HG03460 (cell line): ENCODE measurements around the gene NUDT17.
"Not testable (repeated sequence)": the region's sequence is repeated elsewhere in the genome, so short reads cannot be mapped to it uniquely, and the experiment has no call there.

Source experiments
- ATAC-seq: cut with Tn5 transposase; IDR thresholded peaks from one replicate; pipeline ENCODE4 v1.9.1; 2021; ENCODE audit not compliant: unreplicated experiment

Gene NUDT17, protein sequence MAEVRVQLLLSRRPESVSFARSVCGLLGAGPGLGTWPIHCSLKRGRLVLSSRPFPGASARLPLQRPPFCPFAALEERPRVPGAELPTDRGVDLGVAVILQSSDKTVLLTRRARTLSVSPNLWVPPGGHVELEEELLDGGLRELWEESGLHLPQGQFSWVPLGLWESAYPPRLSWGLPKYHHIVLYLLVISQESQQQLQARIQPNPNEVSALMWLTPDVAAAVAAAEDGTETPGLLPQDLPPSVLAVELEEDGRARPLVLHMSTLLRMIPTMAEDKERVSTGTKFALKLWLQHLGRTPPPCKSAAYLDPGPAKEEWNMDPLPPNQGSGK

DNA sequence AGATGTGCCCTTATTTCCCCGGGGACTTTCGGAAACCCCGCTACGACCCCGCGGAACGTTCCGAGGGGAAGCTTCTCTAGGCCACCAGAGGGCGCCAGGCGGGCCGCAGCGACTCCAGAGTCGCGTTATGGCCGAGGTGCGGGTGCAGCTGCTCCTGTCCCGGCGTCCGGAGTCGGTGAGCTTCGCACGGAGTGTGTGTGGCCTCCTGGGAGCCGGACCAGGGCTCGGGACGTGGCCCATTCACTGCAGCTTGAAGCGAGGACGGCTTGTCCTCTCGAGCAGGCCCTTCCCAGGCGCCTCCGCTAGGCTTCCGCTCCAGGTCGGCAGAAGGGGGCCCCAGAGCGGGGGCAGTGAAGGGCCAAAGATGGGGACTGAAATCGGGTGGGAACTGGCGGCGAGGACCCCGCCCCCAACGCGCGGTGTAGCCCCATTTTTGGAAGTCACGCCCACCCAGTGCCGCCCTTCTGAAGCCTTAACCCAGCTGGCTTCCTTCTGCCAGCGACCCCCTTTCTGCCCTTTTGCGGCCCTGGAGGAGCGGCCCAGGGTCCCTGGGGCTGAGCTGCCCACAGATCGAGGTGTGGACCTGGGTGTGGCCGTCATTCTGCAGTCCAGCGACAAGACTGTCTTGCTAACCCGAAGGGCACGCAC, at the start of gene NUDT17:
TSS of gene NUDT17 (plus strand) at position 117 of the 648 bp plus-strand sequence. CDS start at position 128, 11 bp downstream.
- peak; percentile 52 for ATAC-seq

DNA sequence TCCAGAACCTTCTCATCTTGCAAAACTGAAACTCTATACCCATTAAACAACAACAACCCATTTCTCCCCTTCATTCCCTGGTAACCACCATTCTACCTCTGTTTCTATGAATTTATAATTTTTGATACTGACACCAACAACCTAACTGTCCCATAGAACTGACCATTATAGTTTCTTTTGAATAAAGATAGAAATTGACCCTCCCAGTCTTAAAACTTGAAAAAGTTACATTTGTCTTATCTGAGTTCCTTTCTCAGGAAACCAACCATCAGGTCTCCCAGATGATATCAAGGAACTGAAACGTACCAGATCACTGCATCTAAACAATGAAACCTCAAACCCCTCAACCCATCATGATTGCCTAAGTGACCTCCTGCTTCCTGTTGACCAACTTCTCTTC, 48.7 kb upstream of the NUDT17 start:
- no peak for ATAC-seq

DNA sequence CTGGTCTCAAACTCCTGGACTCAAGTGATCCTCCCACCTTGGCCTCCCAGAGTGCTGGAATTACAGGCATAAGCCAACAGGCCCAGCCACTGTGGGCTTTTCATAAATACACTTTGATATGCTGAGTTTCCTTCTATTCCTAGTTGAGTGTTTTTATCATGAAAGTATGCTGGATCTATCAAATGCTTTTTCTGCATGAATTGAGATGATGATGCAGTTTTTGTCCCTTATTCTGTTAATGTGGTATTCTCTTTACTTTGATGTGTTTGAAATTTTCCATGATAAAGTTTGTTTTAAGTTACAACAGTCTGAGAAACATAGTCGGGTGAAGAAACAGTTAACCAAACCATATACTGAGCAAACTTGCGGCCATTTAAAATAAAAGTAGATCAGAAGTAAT, 45.6 kb upstream of the NUDT17 start:
- no peak for ATAC-seq

DNA sequence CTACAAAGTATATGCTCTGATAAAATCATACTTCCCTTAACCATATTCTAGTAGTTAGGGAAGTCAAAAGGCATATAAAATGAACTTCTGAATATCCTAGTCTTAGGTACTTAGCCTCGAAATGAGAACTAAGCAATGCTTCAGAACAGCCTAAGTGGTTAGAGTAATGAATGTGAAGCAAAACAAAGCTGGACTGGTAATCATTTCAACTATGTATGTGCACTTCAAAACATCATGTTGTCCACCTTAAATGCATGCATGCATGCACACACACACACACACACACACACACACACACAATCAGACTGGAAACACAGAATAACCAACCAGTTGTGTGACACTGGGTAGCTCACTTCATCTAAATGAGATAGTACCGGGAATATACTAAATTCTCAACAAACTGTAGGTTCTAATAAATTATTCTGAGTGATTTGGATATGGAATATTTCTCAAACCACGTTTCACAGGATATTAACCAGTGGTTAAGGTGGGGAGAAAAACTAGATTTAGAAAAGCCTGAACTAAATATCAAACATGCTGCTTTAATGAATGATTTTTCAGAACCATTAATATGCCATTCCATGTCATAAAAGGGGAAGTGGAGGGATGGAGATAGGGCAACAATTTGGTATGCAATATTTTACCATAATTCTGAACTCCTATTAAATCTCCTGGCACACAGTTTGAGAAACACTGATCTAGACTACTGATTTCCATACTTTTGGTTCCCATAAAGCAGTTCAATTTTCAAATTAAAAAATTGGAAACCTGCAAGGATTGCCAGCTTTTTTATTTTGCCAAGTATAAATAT, 41.0 kb upstream of the NUDT17 start:
- ATAC-seq = no peak

DNA sequence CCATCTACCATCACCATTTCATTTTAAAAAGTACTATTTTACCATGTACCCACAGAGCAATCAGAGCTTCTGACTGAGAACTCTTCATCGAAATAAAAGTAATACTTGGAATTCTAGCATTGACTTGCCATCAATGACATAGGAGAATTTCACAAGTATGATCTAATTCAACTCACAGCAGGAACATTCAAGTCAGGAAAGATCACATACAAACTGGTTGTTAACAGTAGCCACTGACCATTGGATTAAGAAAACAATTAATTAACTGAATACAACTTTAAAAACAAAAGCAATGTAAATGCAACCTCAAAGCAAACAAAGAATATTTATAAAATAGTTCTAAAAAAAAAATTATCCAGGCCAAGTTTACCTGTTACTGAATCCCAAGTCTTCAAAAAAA, 40.4 kb upstream of the NUDT17 start:
- no peak for ATAC-seq

DNA sequence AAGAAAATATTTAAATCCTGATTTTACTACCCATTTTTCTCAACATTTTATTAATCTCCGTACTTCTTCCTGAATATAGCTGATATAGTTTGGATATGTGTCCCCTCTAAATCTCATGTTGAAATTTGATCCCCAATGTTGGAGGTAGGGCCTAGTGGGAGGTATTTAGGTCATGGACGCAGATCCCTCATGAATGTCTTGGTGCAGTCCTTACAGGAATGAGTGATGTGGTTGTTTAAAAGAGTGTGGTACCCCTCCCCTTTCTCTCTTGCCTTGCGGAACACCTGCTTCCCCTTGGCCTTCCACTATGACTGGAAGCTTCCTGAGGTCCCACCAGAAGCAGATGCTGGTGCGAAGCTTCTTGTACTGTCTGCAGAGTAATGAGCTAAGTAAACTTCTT, 39.0 kb upstream of the NUDT17 start:
- no peak for ATAC-seq

DNA sequence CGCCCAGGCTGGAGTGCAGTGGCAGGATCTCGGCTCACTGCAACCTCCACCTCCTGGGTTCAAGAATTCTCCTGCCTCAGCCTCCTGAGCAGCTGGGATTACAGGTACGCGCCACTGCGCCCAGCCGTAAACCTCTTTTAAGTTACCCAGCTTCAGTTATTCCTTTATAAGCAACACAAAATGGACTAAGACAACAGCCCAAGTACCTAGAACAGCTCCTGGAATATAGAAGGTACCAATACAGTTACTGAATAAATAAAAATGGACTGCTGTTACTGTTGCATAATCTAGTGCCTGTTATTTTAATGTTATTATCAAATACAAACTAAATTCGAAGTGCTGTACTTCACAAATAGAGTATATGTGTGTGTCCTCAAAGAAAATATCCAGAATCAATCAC, 38.6 kb upstream of the NUDT17 start:
- no peak for ATAC-seq

DNA sequence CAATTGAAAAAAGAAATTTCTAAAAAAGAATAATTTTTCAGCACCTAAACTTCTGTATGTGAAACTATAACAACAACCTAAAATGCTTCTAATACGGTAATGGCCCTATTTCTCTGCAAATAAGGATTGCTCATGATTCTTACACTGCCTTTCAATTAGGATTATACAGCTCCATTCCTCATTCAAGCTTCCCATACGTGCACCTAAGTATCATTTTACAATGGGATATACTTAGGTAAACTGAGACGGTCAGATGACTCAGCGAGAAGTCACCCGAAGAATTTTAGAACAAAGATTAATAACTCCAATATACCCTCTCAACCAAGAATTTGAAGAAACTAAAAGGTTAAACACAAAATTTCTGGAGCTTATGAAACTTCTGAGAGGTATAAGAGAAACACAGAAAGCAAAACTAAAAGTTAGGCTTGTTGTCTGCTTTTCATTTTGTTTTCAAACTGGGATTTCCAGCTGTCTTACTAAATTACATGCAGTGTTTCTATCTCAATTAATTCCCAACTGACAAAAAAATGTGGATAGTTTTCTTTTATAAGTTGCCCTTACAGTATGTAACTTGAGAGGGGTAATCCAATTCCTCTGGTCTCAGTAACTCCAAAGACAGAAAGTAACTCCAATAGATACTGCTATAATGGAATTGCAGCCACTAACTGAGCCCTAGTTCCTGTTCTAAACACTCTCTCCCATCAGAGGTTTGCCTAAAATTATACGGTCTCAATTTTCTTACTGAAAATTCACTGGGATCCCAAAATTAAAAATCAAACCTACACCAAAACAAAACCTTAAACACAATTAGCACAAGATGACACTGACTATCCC, 32.2 kb upstream of the NUDT17 start:
- ATAC-seq = not testable (repeated sequence)

DNA sequence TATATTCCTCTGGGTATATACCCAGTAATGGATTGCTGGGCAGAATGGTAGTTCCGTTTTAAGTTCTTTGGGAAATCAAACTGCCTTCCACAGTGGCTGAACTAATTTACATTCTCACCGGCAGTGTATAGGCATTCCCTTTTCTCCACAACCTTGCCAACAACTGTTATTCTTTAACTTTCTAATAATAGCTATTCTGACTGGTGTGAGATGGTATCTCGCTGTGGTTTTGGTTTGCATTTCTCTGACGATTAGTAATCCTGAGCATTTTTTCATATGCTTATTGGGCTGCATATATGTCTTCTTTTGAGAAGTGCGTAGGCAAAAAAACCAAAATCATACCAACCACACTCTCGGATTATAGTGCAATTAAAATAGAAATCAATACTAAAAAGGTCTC, 27.3 kb upstream of the NUDT17 start:
- ATAC-seq = peak; percentile 47

DNA sequence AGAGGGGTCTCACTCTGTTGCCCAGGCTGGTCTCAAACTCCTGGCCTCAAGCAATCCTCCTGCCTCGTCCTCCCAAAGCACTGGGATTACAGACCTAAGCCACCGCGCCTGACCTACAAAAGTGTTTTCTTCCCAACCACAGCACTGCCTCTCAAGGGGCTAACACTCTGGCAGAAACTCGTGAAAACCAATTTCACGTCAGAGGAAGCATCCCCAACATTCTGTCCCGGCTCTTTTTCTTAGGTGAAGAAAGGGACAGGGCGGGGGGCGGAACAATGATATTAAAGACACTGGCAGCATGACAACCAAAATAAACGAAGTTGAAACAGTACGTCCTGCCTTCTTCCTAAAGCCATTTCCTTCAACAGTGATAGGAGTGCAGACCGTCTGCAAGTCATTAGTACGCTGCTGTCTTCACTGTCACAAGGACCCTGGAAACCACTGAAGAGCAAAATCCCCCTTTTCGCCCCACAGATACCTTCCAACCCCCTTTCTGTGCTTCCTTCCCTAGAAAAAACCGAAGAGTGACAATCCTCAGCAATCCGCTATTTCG, 22.6 kb upstream of the NUDT17 start:
- not testable (repeated sequence) for ATAC-seq

DNA sequence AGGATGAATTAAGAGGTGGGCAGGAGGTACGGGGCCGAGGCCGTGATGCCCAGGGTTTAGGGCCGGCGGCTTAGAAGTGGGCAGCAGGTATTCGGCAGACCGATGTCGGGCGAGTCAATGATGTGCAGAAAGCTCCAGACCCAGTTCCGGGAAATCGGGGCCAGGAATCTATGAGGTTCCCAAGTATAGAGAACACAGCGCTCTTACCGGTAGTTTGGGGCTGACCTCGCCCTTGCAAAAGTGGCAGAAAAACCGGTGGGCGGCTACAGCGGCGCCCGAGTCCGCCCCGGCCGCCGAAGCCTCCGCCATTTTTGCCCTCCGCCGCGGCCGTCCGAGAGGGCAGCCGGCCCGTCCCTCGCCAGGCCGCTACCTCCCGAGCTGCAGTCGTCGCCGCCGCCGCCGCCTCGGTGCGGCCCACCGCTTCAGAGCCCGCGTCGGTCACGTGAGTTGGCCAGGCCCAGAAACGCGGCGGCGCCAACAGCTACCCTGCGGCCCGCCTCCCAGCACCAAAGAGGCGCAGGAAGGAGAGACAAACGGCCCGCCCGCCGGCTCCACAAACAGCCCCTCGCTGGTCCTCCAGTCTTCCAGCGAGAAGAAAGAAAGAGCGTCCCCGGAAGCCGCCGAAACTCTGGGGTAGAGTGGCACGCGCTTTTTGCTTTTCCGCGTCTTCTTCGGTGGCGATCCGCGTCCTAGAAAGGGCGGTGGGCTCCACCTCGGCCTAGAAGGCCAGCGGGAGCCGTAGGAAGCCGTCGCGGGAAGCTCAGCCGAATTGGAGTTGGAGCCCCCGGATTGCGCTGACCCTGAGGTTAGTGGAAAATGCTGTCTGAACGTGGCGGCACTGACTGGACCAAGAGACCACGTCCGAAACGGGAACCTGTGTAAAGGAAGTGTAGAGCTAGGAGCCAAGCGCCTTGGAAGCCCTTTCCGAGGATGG, 21.6 kb upstream of the NUDT17 start, which contains the start of the genes POLR3C and RNF115:
TSS of gene POLR3C (plus strand) at position 636 of the 934 bp plus-strand sequence. CDS start 1,577 bp downstream, outside the sequence.
TSS of gene RNF115 (minus strand) at position 531 of the 934 bp plus-strand sequence. CDS start at position 309, 222 bp downstream.
- peak; percentile 80 for ATAC-seq

DNA sequence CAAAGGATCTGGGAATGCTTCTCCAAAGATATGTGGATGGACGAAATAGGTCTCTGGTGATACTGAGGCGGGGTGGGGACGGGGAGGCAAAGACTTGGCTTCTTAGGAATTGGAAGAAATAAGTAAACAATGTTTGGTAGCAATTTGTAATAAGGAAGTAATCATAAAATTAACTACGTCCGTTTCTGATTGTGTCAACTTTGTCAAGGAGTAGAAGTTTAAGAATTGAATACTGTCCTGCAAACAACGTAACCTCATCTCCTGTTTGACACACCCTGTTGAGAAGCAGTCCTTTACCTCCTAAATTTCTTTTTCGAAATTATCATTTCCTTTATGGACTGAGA, 21.0 kb upstream of the NUDT17 start:
- ATAC-seq = no peak

DNA sequence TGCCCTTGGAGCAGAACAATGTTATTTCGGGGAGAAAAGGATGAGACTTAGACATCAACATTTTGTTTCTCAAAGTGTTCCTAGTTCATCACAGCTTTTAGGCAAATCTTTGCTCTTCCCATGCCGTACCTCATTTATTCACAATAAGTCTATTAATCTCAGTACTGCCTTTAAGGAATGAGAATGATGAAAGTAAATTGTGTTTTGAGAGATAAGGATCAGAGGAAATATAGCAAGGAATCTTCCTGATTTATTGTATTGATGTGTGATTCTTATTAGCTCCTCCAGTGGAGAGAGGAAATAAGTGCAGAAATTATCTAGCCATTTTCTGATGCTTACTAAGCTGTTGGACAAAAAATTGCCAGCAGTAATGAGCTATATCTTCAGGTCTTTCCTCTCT, 19.4 kb upstream of the NUDT17 start:
- ATAC-seq = no peak

DNA sequence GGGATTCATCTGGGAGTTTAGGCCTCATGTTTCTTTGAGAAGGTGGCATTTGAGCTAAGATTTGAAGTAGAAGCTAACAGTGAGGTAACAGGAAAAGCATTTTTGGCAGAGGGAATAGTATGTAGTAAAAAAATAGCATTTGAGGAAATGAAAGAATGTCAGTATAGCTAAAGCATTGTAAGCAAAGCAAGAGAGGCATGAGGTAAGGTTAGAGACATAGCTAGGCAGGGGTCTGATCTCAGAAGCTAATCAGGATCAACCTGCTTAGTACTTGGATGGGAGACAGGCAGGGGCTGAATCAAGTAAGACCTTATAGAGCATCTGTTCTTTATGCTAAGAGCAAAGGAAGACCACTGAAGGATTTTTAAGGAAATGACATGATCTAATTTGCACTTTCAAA, 17.5 kb upstream of the NUDT17 start:
- ATAC-seq = no peak

DNA sequence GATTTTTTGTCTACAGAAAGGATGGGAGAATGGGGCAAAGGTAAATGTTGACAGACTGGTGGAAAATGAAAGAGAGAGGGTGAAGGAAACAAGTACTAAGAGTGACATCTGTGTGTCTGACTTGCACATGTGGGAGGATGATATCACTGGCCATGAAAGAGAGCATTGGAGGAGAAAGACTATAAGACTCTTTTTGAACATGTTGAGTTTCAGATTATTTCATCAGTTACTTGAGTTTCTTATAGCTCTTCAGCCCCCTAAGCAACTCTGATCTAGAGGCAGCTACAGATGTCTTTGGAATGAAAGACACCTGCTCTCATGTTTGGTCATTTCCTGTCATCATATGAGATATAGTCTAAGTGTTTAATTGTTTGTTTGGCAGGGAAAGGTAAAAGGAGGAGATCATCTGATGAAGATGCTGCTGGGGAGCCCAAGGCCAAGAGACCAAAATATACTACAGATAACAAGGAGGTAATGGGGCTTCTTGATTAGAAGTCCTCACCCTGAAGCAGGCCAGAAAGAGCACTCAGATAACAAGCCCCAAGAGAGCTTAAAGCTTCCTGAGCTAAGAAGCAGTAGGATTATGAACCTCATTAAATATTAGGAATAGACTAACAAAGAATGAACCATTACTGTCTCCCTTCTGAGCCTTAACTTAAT, 16.9 kb upstream of the NUDT17 start:
- ATAC-seq = no peak

DNA sequence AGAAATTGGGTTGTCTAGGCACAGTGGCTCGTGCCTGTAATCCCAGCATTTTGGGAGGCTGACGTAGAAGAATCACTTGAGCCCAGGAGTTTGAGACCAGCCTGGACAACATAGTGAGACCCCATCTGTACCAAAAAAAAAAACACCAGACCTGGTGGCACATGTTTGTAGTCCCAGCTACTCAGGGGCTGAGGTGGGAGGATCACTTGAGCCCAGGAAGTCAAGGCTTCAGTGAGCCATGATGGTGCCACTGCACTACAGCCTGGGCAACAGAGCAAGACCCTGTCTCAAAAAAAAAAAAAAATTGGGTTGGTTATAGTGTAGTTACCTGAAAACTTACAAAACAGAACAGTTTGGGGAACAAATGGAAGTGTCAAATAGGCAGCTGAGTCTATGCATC, 14.6 kb upstream of the NUDT17 start:
- ATAC-seq = not testable (repeated sequence)

DNA sequence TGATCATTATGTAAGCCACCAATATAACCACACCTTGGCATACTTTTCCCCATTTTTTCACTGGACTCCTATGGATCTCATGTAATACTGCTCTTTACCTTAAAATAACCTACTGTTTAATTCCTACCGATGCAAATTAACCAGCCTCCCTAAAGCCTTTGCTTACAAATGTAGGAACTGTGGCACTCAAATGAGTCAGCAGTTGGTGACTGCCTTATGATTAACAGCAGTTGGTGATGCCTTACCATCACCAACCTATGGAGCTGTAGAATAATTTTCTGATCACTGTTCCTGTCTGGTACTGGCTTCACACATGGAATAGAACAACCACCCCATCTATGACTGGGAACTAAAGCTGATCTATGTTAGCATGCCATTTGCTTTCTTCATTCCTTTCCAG, 7.8 kb upstream of the NUDT17 start:
- ATAC-seq = no peak

DNA sequence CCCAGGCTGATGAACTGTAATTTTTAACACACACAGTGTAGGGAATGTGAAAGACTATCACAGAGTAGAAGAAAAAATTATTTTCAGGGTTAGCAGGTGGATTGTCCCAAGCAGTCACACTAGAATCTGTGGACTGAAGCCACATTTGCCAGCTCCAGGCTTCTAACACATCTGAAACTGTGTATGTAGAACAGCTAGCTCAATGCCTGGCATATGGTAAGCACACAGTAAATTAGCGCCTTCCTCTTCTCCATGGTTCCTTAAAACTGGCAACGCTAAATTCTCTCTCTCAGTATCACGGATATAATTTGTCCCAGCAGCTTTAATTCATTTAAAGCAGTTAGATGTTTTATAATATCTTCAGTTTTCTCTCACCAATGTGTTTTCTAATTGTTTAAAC, 2.4 kb upstream of the NUDT17 start:
- no peak for ATAC-seq

DNA sequence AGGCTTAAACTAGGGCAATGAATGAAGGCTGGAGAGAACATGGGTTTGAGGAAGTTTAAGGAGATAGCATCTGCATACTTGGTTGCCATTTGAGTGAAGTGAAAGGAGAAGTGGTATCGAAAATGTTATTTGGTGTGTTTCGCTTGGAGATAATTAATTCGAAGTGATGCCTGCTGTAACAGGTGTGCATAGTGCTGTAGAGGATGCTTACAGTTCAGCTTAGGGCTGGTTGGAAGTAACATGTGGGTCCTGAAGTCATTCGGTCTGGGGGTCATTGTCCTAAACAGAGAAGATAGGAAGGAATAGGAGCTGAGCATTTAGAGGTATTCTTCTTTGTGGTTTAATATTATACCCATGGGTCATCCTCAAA, 301 bp upstream of the NUDT17 start:
- peak; percentile 81 for ATAC-seq
